Activated T-cell treated with anti-CD3 and anti-CD28 coated beads for 24 hours (primary cell): ENCODE results near the gene RNF31.
A peak's percentile ranks its signal among the peaks of the same experiment; 100 is the strongest.

Source experiments
- DNase-seq: peaks from one replicate; pipeline ENCODE4 v3.0.0-alpha.2; 2020; ENCODE audit warnings: low read depth

RNF31 gene

GRCh38 chr14:24182110-24182882, 35.0 kb downstream of the RNF31 start:
- DNase-seq = no peak

- no peak for DNase-seq
These were observed 35.8 kb downstream of the RNF31 start for GRCh38 chr14:24183014-24183481.

- no peak for DNase-seq
These were observed 37.0 kb downstream of the RNF31 start for GRCh38 chr14:24184104-24184970.

GRCh38 chr14:24185026-24185425, 37.7 kb downstream of the RNF31 start:
- no peak for DNase-seq

GRCh38 chr14:24185741-24186140, 38.4 kb downstream of the RNF31 start:
- DNase-seq = no peak

- no peak for DNase-seq
These were observed 39.7 kb downstream of the RNF31 start for GRCh38 chr14:24186831-24187538.

GRCh38 chr14:24187539-24187915, 40.2 kb downstream of the RNF31 start:
- no peak for DNase-seq

GRCh38 chr14:24188251-24189058, 41.2 kb downstream of the RNF31 start, which contains the start of gene IPO4:
TSS of gene IPO4 (minus strand) at chr14:24188816. CDS start at chr14:24188787, 29 bp downstream.
- DNase-seq = peak; percentile 94

- DNase-seq = no peak
These were observed 41.7 kb downstream of the RNF31 start for GRCh38 chr14:24189059-24189375.

- DNase-seq = no peak
These were observed 42.2 kb downstream of the RNF31 start for GRCh38 chr14:24189460-24189859.

GRCh38 chr14:24190416-24190815, 43.1 kb downstream of the RNF31 start:
- DNase-seq = no peak

GRCh38 chr14:24192933-24193332, 45.6 kb downstream of the RNF31 start:
- no peak for DNase-seq

GRCh38 chr14:24194186-24194872, 47.0 kb downstream of the RNF31 start:
- no peak for DNase-seq

GRCh38 chr14:24194873-24195185, 47.5 kb downstream of the RNF31 start:
- DNase-seq = no peak

- peak; percentile 82 for DNase-seq
These were observed 48.1 kb downstream of the RNF31 start, which contains the start of gene TM9SF1 for GRCh38 chr14:24195186-24196070. TSS of gene TM9SF1 (minus strand) at chr14:24195441. CDS start at chr14:24195019, 422 bp downstream.

GRCh38 chr14:24196071-24197055, 49.1 kb downstream of the RNF31 start:
- no peak for DNase-seq

GRCh38 chr14:24197056-24197450, 49.8 kb downstream of the RNF31 start:
- no peak for DNase-seq

- no peak for DNase-seq
These were observed 51.7 kb downstream of the RNF31 start for GRCh38 chr14:24198814-24199524.
